Caco-2 (cell line): ENCODE data around the gene FMN1. TPM values are rescaled to one million over a fixed set of nuclear protein-coding genes. Genes with fewer than 3 reads are reported as not detected.

Experiments used
- BruUV-seq: library from RNA; stranded (reverse); fragments of 400-500 nt; replicated peaks from 2 replicates; lab custom pipeline; 2021; lab: Mats Ljungman, UMichigan
- CTCF ChIA-PET: fragments of 300-600 bp; sonication (Branson Sonifier 250); formaldehyde crosslinking; loops from one replicate; lab custom pipeline; 2022; ENCODE audit warnings: antibody characterized with exemption; lab: Charles Lee
- POLR2A ChIA-PET: fragments of 300-600 bp; sonication (Branson Sonifier 250); formaldehyde crosslinking; loops from one replicate; lab custom pipeline; 2022; ENCODE audit warnings: antibody characterized with exemption; lab: Charles Lee
- DNase-seq, 2 experiments: peaks; one replicate each; pipeline versions ENCODE4 v3.0.0 to v3.0.0-alpha.2; 2020 to 2022
- H3K27me3 ChIP-seq: replicated peaks from 2 replicates; pipeline ENCODE4 v1.6.0; 2011; ENCODE audit warnings: low read length; ENCODE audit not compliant: control insufficient read depth, insufficient read depth
- H3K36me3 ChIP-seq: 2 replicates; pipeline ENCODE4 v1.5.1; 2011; ENCODE audit warnings: low read length; ENCODE audit not compliant: control insufficient read depth, insufficient read depth
- H3K4me1 ChIP-seq: fragments of 250-450 bp; sonication (Bioruptor Pico); 2 replicates; pipeline ENCODE4 v1.5.1; 2020; ENCODE audit warnings: mild to moderate bottlenecking
- H3K4me3 ChIP-seq: 2 replicates; pipeline ENCODE4 v1.5.1; 2011; ENCODE audit warnings: low read depth, mild to moderate bottlenecking, control low read depth, low read length
- H3K9me3 ChIP-seq: fragments of 250-450 bp; sonication (Bioruptor Pico); 2 replicates; pipeline ENCODE4 v1.5.1; 2020; ENCODE audit warnings: mild to moderate bottlenecking, moderate library complexity
- H3K27ac Mint-ChIP-seq: one replicate; pipeline ENCODE4 v1.8.0; 2022; ENCODE audit warnings: mixed read lengths; ENCODE audit not compliant: unreplicated experiment
- H3K27me3 Mint-ChIP-seq: one replicate; pipeline ENCODE4 v1.8.0; 2022; ENCODE audit warnings: mixed read lengths; ENCODE audit not compliant: insufficient read depth, unreplicated experiment
- H3K36me3 Mint-ChIP-seq: one replicate; pipeline ENCODE4 v1.8.0; 2022; ENCODE audit warnings: mild to moderate bottlenecking, mixed read lengths; ENCODE audit not compliant: insufficient read depth, unreplicated experiment
- H3K4me1 Mint-ChIP-seq: one replicate; pipeline ENCODE4 v1.8.0; 2022; ENCODE audit warnings: low read depth, mixed read lengths; ENCODE audit not compliant: unreplicated experiment
- H3K4me3 Mint-ChIP-seq: one replicate; pipeline ENCODE4 v1.8.0; 2022; ENCODE audit warnings: mild to moderate bottlenecking, moderate library complexity, mixed read lengths; ENCODE audit not compliant: unreplicated experiment
- H3K9me3 Mint-ChIP-seq: one replicate; pipeline ENCODE4 v1.8.0; 2022; ENCODE audit warnings: mixed read lengths; ENCODE audit not compliant: unreplicated experiment
- CTCF ChIP-seq, 2 experiments: fragments of 200-600 bp in 1 of 2; IDR thresholded peaks; 1 replicate in 1 of 2; 2 replicates in 1 of 2; pipeline versions ENCODE4 v1.5.1 to v1.8.0; 2011 to 2022; ENCODE audit warnings: antibody characterized with exemption in 1 of 2, control low read depth in 1 of 2, inconsistent platforms in 1 of 2, low read depth in 1 of 2, low read length in 1 of 2, mild to moderate bottlenecking in 1 of 2, moderate library complexity in 1 of 2; ENCODE audit not compliant: insufficient read depth in 1 of 2, severe bottlenecking in 1 of 2, unreplicated experiment in 1 of 2
- intact Hi-C: fragments of 100-400 bp; cut with micrococcal nuclease; formaldehyde crosslinking; loops from one replicate; pipeline ENCODE4 v1.10.0; 2022; ENCODE audit not compliant: unreplicated experiment
- total RNA-seq: library from RNA; stranded (reverse); gene quantifications from 2 replicates; pipeline ENCODE4 v1.2.3, GENCODE V29; 2022

Gene FMN1
- total RNA-seq, 1 experiment from 2014 or later: 1.6 TPM

DNA sequence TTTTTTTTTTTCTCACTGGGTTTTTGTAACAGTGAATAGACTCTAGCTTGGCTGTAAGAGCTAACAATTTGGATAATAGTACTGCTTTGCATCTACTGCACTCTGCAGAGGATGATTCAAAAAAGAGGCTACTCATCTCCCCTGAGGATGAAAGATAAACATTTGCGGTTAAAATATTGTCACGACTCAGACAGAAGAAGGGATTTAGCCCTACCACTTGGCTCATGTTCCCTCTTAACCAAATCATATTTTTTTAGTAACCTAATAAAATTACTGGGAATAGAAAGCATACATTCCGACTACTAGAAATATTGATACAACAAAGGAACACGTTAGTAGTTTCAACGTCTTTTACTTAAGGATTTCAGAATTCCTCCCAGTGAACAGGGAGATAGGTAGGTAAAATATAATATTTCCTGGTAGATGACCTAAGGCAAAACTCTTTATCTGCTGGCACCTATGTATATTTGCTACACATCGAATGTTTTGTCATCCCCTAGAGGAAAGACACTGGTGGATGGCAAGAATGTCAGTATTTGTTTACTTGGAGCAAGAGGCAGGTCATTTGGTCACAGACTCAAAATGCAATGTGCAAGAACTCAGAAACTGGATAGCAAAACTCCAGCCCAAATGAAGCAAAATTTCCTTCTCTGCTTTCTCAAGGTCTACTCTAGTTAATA lies 365.9 kb downstream of the FMN1 start:
- Mint-ChIP-seq H3K27me3 (no peaks in the 10 kb centered on the region), H3K9me3 (no peaks in the 10 kb centered on the region), H3K36me3 (no peaks in the 10 kb centered on the region), H3K4me3 (no peak overlapping the region), H3K4me1 (peaks cover 14% of the 10 kb centered on the region), H3K27ac (no peak overlapping the region)
- no peak for TF ChIP-seq CTCF (IDR thresholded peaks at IDR 0.05; ENCODE audit: insufficient read depth in 1 of 2, low read depth in 1 of 2, low read length in 1 of 2, severe bottlenecking in 1 of 2, unreplicated experiment in 1 of 2)
- H3K4me1 ChIP-seq: peaks cover 5% of the 10 kb centered on the region; the same call in 1 of the 2 replicates
- H3K4me3 ChIP-seq: no peak overlapping the region
- ChIA-PET CTCF (no interaction called here), POLR2A (no interaction called here)
- H3K36me3 ChIP-seq: no peaks in the 10 kb centered on the region
- no peaks in the 10 kb centered on the region for H3K9me3 ChIP-seq
- no peaks in the 10 kb centered on the region for H3K27me3 ChIP-seq
- BruUV-seq: no TSS peak
- DNase-seq: no peak
- intact Hi-C loops: loop anchor here (5.0 kb wide), 1 partner anchor 166 kb away; no protein-coding TSS in a partner anchor

- no TSS peak for BruUV-seq
- no peak for DNase-seq
- no peaks in the 10 kb centered on the region for H3K27me3 ChIP-seq
- Mint-ChIP-seq H3K9me3 (no peaks in the 10 kb centered on the region), H3K36me3 (no peaks in the 10 kb centered on the region), H3K4me1 (peaks cover 14% of the 10 kb centered on the region), H3K4me3 (no peak overlapping the region), H3K27ac (no peak overlapping the region), H3K27me3 (no peaks in the 10 kb centered on the region)
- no peaks in the 10 kb centered on the region for H3K36me3 ChIP-seq
- no peak overlapping the region for H3K4me3 ChIP-seq
- CTCF ChIA-PET: no interaction called here
- no peak for TF ChIP-seq CTCF (IDR thresholded peaks at IDR 0.05; ENCODE audit: insufficient read depth in 1 of 2, low read depth in 1 of 2, low read length in 1 of 2, severe bottlenecking in 1 of 2, unreplicated experiment in 1 of 2)
- intact Hi-C loops: loop anchor here (5.0 kb wide), 1 partner anchor 164 kb away; no protein-coding TSS in a partner anchor
- H3K9me3 ChIP-seq: no peaks in the 10 kb centered on the region
- POLR2A ChIA-PET: no interaction called here
- peaks cover 5% of the 10 kb centered on the region; the same call in 1 of the 2 replicates for H3K4me1 ChIP-seq
These were observed 367.8 kb downstream of the FMN1 start for GRCh38 chr15:32826685-32827084.

DNA sequence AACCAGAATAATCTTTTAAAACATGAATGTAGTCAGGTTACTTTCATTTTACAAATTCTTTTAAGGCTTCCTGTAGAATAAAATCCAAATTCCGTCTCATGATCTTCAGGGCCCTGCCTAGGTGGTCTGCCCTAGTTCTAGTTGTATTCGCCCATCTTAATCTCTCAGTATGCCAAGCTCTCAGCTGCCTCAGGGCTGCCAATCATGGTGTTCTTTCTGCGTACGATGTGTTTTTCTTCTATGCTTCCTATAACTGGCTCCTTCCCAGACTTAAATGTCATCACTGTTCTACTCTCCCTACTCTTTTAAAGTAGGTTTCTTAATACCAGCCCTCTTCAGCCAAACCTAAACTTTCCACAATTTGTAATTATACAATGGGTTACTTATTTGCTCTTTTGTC lies 369.3 kb downstream of the FMN1 start:
- no TSS peak for BruUV-seq
- DNase-seq: no peak
- no peak overlapping the region for H3K4me3 Mint-ChIP-seq

More for the DNA sequence above, 369.3 kb downstream of the FMN1 start:
- Histone ChIP-seq H3K9me3 (no peaks in the 10 kb centered on the region), H3K4me1 (peaks cover 5% of the 10 kb centered on the region; the same call in 1 of the 2 replicates), H3K36me3 (no peaks in the 10 kb centered on the region), H3K27me3 (no peaks in the 10 kb centered on the region), H3K4me3 (no peak overlapping the region)
- intact Hi-C loops: loop anchor here (5.0 kb wide), 1 partner anchor 163 kb away; no protein-coding TSS in a partner anchor
- TF ChIP-seq CTCF (IDR thresholded peaks at IDR 0.05; ENCODE audit: insufficient read depth in 1 of 2, low read depth in 1 of 2, low read length in 1 of 2, severe bottlenecking in 1 of 2, unreplicated experiment in 1 of 2): no peak
- no peaks in the 10 kb centered on the region for H3K27me3 Mint-ChIP-seq
- H3K27ac Mint-ChIP-seq: no peak overlapping the region
- ChIA-PET POLR2A (no interaction called here), CTCF (no interaction called here)
- H3K36me3 Mint-ChIP-seq: no peaks in the 10 kb centered on the region
- H3K9me3 Mint-ChIP-seq: no peaks in the 10 kb centered on the region
- peaks cover 14% of the 10 kb centered on the region for H3K4me1 Mint-ChIP-seq
